K562 (cell line): ENCODE results near the gene ZFAND3. TPM values are rescaled to one million over a fixed set of nuclear protein-coding genes. Genes with fewer than 3 reads are reported as not detected.

Experiments used
- ATAC-seq: fragments of 200-7000 bp; cut with Tn5 transposase; 3 replicates; pipeline ENCODE4 v1.9.1; 2020; ENCODE audit warnings: moderate library complexity
- BruUV-seq: library from RNA; stranded (reverse); fragments of 400-500 nt; replicated peaks from 2 replicates; lab custom pipeline; 2021; lab: Mats Ljungman, UMichigan
- CTCF ChIA-PET: fragments of 300-600 bp; formaldehyde crosslinking; extraction: SDS; loops from one replicate; lab custom pipeline; 2021; ENCODE audit warnings: low intra/inter-chr PET ratio; lab: Yijun Ruan, JAX
- POLR2A ChIA-PET: fragments of 300-600, 350-650 bp; sonication (Branson Sonifier 250); formaldehyde crosslinking; extraction: SDS; loops from one replicate; lab custom pipeline; 2021; ENCODE audit warnings: antibody characterized with exemption, inconsistent platforms; lab: Yijun Ruan, JAX
- DNase-seq, 4 experiments: peaks; one replicate each; pipeline versions ENCODE4 v3.0.0 to v3.0.0-alpha.2; 2011 to 2018; ENCODE audit warnings: low spot score in 3 of 4, mixed read lengths in 3 of 4; ENCODE audit errors: extremely low read depth in 1 of 4
- FAIRE-seq: peaks from 2 replicates; lab custom pipeline; 2011; peaks lifted over from hg19 to GRCh38; lab: Jason Lieb, UNC
- H2AFZ ChIP-seq: 2 replicates; pipeline ENCODE4 v1.6.0; 2011; ENCODE audit warnings: low read depth, low read length, control low read depth, inconsistent platforms
- H3K27ac ChIP-seq: fragments of 200-600 bp; 3 replicates; pipeline ENCODE4 v1.8.0; 2011; ENCODE audit warnings: low read depth, mild to moderate bottlenecking, control low read depth, inconsistent platforms, low read length, moderate library complexity, mixed read lengths; ENCODE audit errors: extremely low read depth
- H3K27me3 ChIP-seq, 2 experiments: fragments of 300-600 bp in 1 of 2; 2 replicates in 1 of 2; 3 replicates in 1 of 2; pipeline versions ENCODE4 v1.6.0 to v1.8.0; 2011; ENCODE audit warnings: inconsistent platforms in 2 of 2, low read length in 2 of 2, mild to moderate bottlenecking in 1 of 2, mixed read lengths in 1 of 2, moderate library complexity in 1 of 2; ENCODE audit not compliant: control insufficient read depth in 2 of 2, insufficient read depth in 2 of 2
- H3K36me3 ChIP-seq: fragments of 300-600 bp; 3 replicates; pipeline ENCODE4 v1.8.0; 2011; ENCODE audit warnings: mild to moderate bottlenecking, low read length, inconsistent platforms; ENCODE audit not compliant: control insufficient read depth, insufficient read depth
- H3K4me1 ChIP-seq, 2 experiments: fragments of 200-600 bp in 1 of 2; replicated peaks in 1 of 2; 2 replicates in 1 of 2; 3 replicates in 1 of 2; pipeline versions ENCODE4 v1.5.1 to v1.8.0; 2011; ENCODE audit warnings: inconsistent platforms in 2 of 2, low read length in 2 of 2, mild to moderate bottlenecking in 1 of 2, mixed read lengths in 1 of 2, moderate library complexity in 1 of 2; ENCODE audit not compliant: control insufficient read depth in 2 of 2, insufficient read depth in 2 of 2
- H3K4me2 ChIP-seq: 2 replicates; pipeline ENCODE4 v1.6.1; 2011; ENCODE audit warnings: low read length, control low read depth, inconsistent platforms, mixed read lengths; ENCODE audit not compliant: insufficient read depth
- H3K4me3 ChIP-seq: fragments of 200-600 bp; sonication (generic), shearing (Covaris generic); 2 replicates; pipeline ENCODE4 v1.5.1; 2016; ENCODE audit warnings: control low read depth, inconsistent platforms
- H3K79me2 ChIP-seq: fragments of 200-600 bp; 3 replicates; pipeline ENCODE4 v1.8.0; 2011; ENCODE audit warnings: low read length, inconsistent platforms; ENCODE audit not compliant: control insufficient read depth, insufficient read depth
- H3K9ac ChIP-seq, 2 experiments: 2 replicates each; pipeline versions ENCODE4 v1.6.0 to v1.6.1; 2011; ENCODE audit warnings: low read depth in 2 of 2, low read length in 2 of 2, control low read depth in 1 of 2, inconsistent platforms in 1 of 2, mild to moderate bottlenecking in 1 of 2, mixed read lengths in 1 of 2; ENCODE audit not compliant: insufficient read depth in 1 of 2
- H3K9me1 ChIP-seq: one replicate; pipeline ENCODE4 v1.6.0; 2011; ENCODE audit warnings: inconsistent platforms, mild to moderate bottlenecking, low read length, moderate library complexity; ENCODE audit not compliant: control insufficient read depth, insufficient read depth
- H3K9me3 ChIP-seq: replicated peaks from 2 replicates; pipeline ENCODE4 v1.5.1; 2011; ENCODE audit warnings: low read depth, low read length, inconsistent platforms; ENCODE audit not compliant: control insufficient read depth, insufficient read depth
- H4K20me1 ChIP-seq: replicated peaks from 2 replicates; pipeline ENCODE4 v1.6.1; 2011; ENCODE audit warnings: low read length, inconsistent platforms, mixed read lengths; ENCODE audit not compliant: control insufficient read depth, insufficient read depth
- CCNT2 ChIP-seq: IDR thresholded peaks from 2 replicates; pipeline ENCODE4 v1.6.1; 2011; ENCODE audit warnings: borderline replicate concordance, low read depth, mild to moderate bottlenecking, moderate library complexity, mixed read lengths, low read length; ENCODE audit not compliant: insufficient read length; ENCODE audit errors: extremely low read depth
- CXXC5 ChIP-seq: fragments of 250-450 bp; sonication (Bioruptor Pico); IDR thresholded peaks from 2 replicates; pipeline ENCODE4 v1.8.0; 2022; ENCODE audit warnings: inconsistent platforms, mild to moderate bottlenecking, moderate library complexity
- FUS ChIP-seq: fragments of 200-400 bp; formaldehyde crosslinking; optimal IDR thresholded peaks from 2 replicates; pipeline ENCODE3; 2017; ENCODE audit warnings: low read depth, low read length
- HSF4 ChIP-seq: fragments of 250-450 bp; sonication (Bioruptor Pico); IDR thresholded peaks from 2 replicates; pipeline ENCODE4 v2.1.2; 2022; ENCODE audit warnings: mild to moderate bottlenecking, moderate library complexity, borderline replicate concordance
- NFIX ChIP-seq: fragments of 250-450 bp; sonication (Bioruptor Pico); IDR thresholded peaks from 2 replicates; pipeline ENCODE4 v1.4.0; 2020; ENCODE audit warnings: low read depth, mild to moderate bottlenecking, moderate library complexity
- NFXL1 ChIP-seq: fragments of 450-650 bp; formaldehyde crosslinking; IDR thresholded peaks from 2 replicates; pipeline ENCODE4 v1.4.0; 2021; ENCODE audit warnings: mild to moderate bottlenecking
- OTX1 ChIP-seq: fragments of 450-650 bp; formaldehyde crosslinking; IDR thresholded peaks from 2 replicates; pipeline ENCODE4 v1.4.0; 2022; ENCODE audit warnings: mild to moderate bottlenecking
- PHB2 ChIP-seq: fragments of 450-650 bp; IDR thresholded peaks from 2 replicates; pipeline ENCODE4 v1.6.1; 2017; ENCODE audit warnings: low read depth
- SMAD2 ChIP-seq: fragments of 150-350 bp; IDR thresholded peaks from 2 replicates; pipeline ENCODE4 v1.6.1; 2014; ENCODE audit warnings: low read depth, mild to moderate bottlenecking, low read length
- SNIP1 ChIP-seq: fragments of 450-650 bp; IDR thresholded peaks from 2 replicates; pipeline ENCODE4 v1.7.1; 2017; ENCODE audit warnings: low read depth, mild to moderate bottlenecking
- ZFPM2 ChIP-seq: fragments of 250-450 bp; sonication (Bioruptor Pico); IDR thresholded peaks from 2 replicates; pipeline ENCODE4 v1.5.1; 2022; ENCODE audit warnings: mild to moderate bottlenecking
- ZNF12 ChIP-seq: sonication (generic); formaldehyde crosslinking; IDR thresholded peaks from 2 replicates; pipeline ENCODE4 v1.4.0; 2020; ENCODE audit warnings: mild to moderate bottlenecking, missing genetic modification reagents
- ZNF175 ChIP-seq: fragments of 200-800 bp; sonication (Bioruptor generic); IDR thresholded peaks from 2 replicates; pipeline ENCODE4 v1.6.1; 2016; ENCODE audit warnings: low read depth, mild to moderate bottlenecking, missing genetic modification characterization, missing compliant biosample characterization
- ZNF3 ChIP-seq: fragments of 250-450 bp; sonication (Bioruptor Pico); IDR thresholded peaks from 2 replicates; pipeline ENCODE4 v1.5.0; 2021; ENCODE audit warnings: mild to moderate bottlenecking, moderate library complexity
- ZNF696 ChIP-seq: fragments of 250-450 bp; sonication (Bioruptor Pico); conservative IDR thresholded peaks from 2 replicates; pipeline ENCODE4 v1.4.0; 2020; ENCODE audit warnings: mild to moderate bottlenecking, moderate library complexity
- WGBS: fragments of 100-300 bp; shearing (Covaris generic); methylation state at CpG from one replicate; pipeline ENCODE4 v1.1.6; 2016; ENCODE audit warnings: low coverage, mixed read lengths; ENCODE audit not compliant: insufficient coverage; ENCODE audit errors: missing lambda C conversion rate; 5-methylcytosine and 5-hydroxymethylcytosine counted together
- in situ Hi-C: fragments of 300-500 bp; cut with MboI; formaldehyde crosslinking; loops from 4 replicates; pipeline ENCODE4 v1.15.0; 2018; ENCODE audit warnings: inconsistent platforms, mixed read lengths
- intact Hi-C: fragments of 100-400 bp; cut with micrococcal nuclease; formaldehyde crosslinking; loops from 2 replicates; pipeline ENCODE4 v1.14.2; 2022
- polyA plus RNA-seq, 8 experiments: library from polyadenylated mRNA; depleted of rRNA in 4 of 8; stranded (reverse) in 5 of 8; unstranded in 3 of 8; fragments of >200 nt; fragmentation: Nextera tagmentation in 2 of 8; fragmentation: Illumina TruSeq in 1 of 8; extraction: Ambion mirVana in 2 of 8; extraction: Trizol in 1 of 8; gene quantifications; 2 replicates each; pipeline versions ENCODE4 v1.2.1 to v1.2.3, GENCODE V29; 2011 to 2014; ENCODE audit warnings: inconsistent platforms in 1 of 8, missing spikeins in 1 of 8
- total RNA-seq, 7 experiments: library from RNA; depleted of rRNA in 6 of 7; stranded (reverse); fragments of >200 nt in 6 of 7; fragmentation: Illumina TruSeq in 2 of 7; extraction: Trizol in 2 of 7; gene quantifications; 2 replicates each; pipeline versions ENCODE4 v1.2.1 to v1.2.3, GENCODE V29; 2011 to 2021; ENCODE audit warnings: low replicate concordance in 1 of 7
- TF ChIP-seq, protein P1 (sequence below), 2 experiments: IDR thresholded peaks; 2 replicates each; pipeline ENCODE4 v1.6.1; 2012; ENCODE audit warnings: improper control_type of control experiment in 2 of 2, low read depth in 2 of 2, low read length in 2 of 2, borderline replicate concordance in 1 of 2
- TF ChIP-seq, protein P2 (sequence below): IDR thresholded peaks from 2 replicates; pipeline ENCODE4 v1.6.1; 2011; ENCODE audit warnings: borderline replicate concordance, low read depth, mild to moderate bottlenecking, moderate library complexity, low read length; ENCODE audit not compliant: insufficient read depth, poor library complexity, severe bottlenecking
- TF ChIP-seq, protein P3 (sequence below): fragments of 450-650 bp; IDR thresholded peaks from 2 replicates; pipeline ENCODE4 v1.6.1; 2017; ENCODE audit warnings: mild to moderate bottlenecking, moderate library complexity

ZFAND3 gene
- total and polyA plus RNA-seq, 9 of the 15 experiments (the other 6 are each of a cell fraction or from before 2014, with no cell fraction given): 0.81 to 26.6 (median 11.8) TPM

DNA sequence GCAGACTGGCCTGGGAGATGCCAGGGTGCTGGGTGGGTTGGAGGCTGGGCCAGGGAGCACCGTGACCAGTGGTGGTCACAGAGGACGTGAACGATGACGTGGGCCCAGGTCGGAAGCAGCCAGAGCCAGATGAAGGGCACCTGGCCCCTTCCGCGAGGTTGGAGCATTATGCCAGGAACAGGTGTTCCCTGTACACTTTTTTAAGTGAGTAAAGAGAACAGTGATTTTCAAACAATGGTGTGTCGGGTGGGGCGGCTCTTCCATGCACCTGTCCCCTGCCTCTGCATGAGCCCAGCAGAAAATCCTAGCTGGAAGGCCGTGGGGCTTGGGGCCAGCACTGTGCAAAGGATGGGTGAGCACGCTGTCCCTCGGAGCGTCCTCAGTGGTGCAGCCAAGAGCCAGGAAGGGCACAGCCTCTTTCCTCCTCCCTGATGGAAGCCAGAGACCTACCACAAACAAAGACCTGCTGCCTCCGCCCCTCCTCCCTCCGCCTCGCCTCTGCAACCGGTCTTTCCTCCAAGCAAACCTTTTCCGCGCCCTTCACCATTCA lies 350.5 kb downstream of the ZFAND3 start:
- CTCF ChIA-PET: no interaction called here
- WGBS: 22% methylated on average over 19 of the region's 19 CpGs

More for the DNA sequence above, 350.5 kb downstream of the ZFAND3 start:
- intact Hi-C loops (no loop called here), in situ Hi-C loops (no loop called here)
- H3K4me2 ChIP-seq: no peak overlapping the region
- FAIRE-seq (no peak), DNase-seq (no peak), ATAC-seq (no peak)
- BruUV-seq: no TSS peak
- H4K20me1 ChIP-seq: peaks cover 24% of the 10 kb centered on the region
- no peaks in the 10 kb centered on the region for H3K9me3 ChIP-seq
- H3K9me1 ChIP-seq: no peaks in the 10 kb centered on the region
- POLR2A ChIA-PET: interaction anchor here (0.7 kb wide), 1 partner anchor 45 kb away, joined by 3 read pairs; no protein-coding TSS in a partner anchor
- H3K4me3 ChIP-seq: no peak overlapping the region
- H3K9ac ChIP-seq: no peak overlapping the region
- no peak overlapping the region for H3K27ac ChIP-seq
- H3K27me3 ChIP-seq: peaks cover 20 to 32% of the 10 kb centered on the region in 2 experiments; a peak in 4 of 5 replicates
- peaks cover 0 to 24% of the 10 kb centered on the region in 2 experiments; a peak in 2 of 5 replicates for H3K4me1 ChIP-seq
- H2AFZ ChIP-seq: no peak overlapping the region
- no peaks in the 10 kb centered on the region for H3K36me3 ChIP-seq
- H3K79me2 ChIP-seq: no peaks in the 10 kb centered on the region
- TF ChIP-seq ZNF696 (CRISPR knock-in tag) (no peak), OTX1 (CRISPR knock-in tag) (no peak), SMAD2 (no peak), SNIP1 (no peak), NFXL1 (CRISPR knock-in tag) (no peak), ZFPM2 (no peak), CCNT2 (no peak), ZNF12 (no peak), FUS (no peak), HSF4 (no peak), PHB2 (no peak), ZNF175 (CRISPR knock-in tag) (no peak), CXXC5 (no peak), ZNF3 (CRISPR knock-in tag) (no peak), NFIX (CRISPR knock-in tag) (no peak)
- TF ChIP-seq, protein P1, sequence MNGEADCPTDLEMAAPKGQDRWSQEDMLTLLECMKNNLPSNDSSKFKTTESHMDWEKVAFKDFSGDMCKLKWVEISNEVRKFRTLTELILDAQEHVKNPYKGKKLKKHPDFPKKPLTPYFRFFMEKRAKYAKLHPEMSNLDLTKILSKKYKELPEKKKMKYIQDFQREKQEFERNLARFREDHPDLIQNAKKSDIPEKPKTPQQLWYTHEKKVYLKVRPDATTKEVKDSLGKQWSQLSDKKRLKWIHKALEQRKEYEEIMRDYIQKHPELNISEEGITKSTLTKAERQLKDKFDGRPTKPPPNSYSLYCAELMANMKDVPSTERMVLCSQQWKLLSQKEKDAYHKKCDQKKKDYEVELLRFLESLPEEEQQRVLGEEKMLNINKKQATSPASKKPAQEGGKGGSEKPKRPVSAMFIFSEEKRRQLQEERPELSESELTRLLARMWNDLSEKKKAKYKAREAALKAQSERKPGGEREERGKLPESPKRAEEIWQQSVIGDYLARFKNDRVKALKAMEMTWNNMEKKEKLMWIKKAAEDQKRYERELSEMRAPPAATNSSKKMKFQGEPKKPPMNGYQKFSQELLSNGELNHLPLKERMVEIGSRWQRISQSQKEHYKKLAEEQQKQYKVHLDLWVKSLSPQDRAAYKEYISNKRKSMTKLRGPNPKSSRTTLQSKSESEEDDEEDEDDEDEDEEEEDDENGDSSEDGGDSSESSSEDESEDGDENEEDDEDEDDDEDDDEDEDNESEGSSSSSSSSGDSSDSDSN (IDR thresholded peaks at IDR 0.05; ENCODE audit: borderline replicate concordance in 1 of 2, low read depth in 2 of 2, low read length in 2 of 2): no peak
- TF ChIP-seq, protein P2, sequence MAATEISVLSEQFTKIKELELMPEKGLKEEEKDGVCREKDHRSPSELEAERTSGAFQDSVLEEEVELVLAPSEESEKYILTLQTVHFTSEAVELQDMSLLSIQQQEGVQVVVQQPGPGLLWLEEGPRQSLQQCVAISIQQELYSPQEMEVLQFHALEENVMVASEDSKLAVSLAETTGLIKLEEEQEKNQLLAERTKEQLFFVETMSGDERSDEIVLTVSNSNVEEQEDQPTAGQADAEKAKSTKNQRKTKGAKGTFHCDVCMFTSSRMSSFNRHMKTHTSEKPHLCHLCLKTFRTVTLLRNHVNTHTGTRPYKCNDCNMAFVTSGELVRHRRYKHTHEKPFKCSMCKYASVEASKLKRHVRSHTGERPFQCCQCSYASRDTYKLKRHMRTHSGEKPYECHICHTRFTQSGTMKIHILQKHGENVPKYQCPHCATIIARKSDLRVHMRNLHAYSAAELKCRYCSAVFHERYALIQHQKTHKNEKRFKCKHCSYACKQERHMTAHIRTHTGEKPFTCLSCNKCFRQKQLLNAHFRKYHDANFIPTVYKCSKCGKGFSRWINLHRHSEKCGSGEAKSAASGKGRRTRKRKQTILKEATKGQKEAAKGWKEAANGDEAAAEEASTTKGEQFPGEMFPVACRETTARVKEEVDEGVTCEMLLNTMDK: no peak
- TF ChIP-seq, protein P3, sequence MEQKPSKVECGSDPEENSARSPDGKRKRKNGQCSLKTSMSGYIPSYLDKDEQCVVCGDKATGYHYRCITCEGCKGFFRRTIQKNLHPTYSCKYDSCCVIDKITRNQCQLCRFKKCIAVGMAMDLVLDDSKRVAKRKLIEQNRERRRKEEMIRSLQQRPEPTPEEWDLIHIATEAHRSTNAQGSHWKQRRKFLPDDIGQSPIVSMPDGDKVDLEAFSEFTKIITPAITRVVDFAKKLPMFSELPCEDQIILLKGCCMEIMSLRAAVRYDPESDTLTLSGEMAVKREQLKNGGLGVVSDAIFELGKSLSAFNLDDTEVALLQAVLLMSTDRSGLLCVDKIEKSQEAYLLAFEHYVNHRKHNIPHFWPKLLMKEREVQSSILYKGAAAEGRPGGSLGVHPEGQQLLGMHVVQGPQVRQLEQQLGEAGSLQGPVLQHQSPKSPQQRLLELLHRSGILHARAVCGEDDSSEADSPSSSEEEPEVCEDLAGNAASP: no peak
